WERI-Rb-1 (cell line): Measurements from ENCODE around the gene RPGRIP1L.

ENCODE experiments used
- DNase-seq: peaks from one replicate; pipeline ENCODE4 v3.0.0-alpha.2; 2020
- H3K27ac ChIP-seq: fragments of 250-450 bp; sonication (Bioruptor Pico); 2 replicates; pipeline ENCODE4 v1.5.1; 2020; ENCODE audit warnings: mild to moderate bottlenecking, moderate library complexity
- H3K27me3 ChIP-seq: fragments of 250-450 bp; sonication (Bioruptor Pico); 2 replicates; pipeline ENCODE4 v1.5.1; 2021; ENCODE audit warnings: mild to moderate bottlenecking, low read depth, moderate library complexity; ENCODE audit not compliant: insufficient read depth, severe bottlenecking
- H3K36me3 ChIP-seq: fragments of 250-450 bp; sonication (Bioruptor Pico); 2 replicates; pipeline ENCODE4 v1.5.1; 2020; ENCODE audit warnings: mild to moderate bottlenecking, moderate library complexity
- H3K4me3 ChIP-seq: 2 replicates; pipeline ENCODE4 v1.5.1; 2011; ENCODE audit warnings: low read depth, mild to moderate bottlenecking, control low read depth, low read length
- H3K9me3 ChIP-seq: fragments of 250-450 bp; sonication (Bioruptor Pico); 2 replicates; pipeline ENCODE4 v1.5.1; 2021; ENCODE audit warnings: mild to moderate bottlenecking, moderate library complexity; ENCODE audit not compliant: severe bottlenecking
- TF ChIP-seq, protein P1 (sequence below): IDR thresholded peaks from 2 replicates; pipeline ENCODE4 v1.5.1; 2011; ENCODE audit warnings: low read depth, mild to moderate bottlenecking, control low read depth, inconsistent platforms, low read length

Gene RPGRIP1L

DNA sequence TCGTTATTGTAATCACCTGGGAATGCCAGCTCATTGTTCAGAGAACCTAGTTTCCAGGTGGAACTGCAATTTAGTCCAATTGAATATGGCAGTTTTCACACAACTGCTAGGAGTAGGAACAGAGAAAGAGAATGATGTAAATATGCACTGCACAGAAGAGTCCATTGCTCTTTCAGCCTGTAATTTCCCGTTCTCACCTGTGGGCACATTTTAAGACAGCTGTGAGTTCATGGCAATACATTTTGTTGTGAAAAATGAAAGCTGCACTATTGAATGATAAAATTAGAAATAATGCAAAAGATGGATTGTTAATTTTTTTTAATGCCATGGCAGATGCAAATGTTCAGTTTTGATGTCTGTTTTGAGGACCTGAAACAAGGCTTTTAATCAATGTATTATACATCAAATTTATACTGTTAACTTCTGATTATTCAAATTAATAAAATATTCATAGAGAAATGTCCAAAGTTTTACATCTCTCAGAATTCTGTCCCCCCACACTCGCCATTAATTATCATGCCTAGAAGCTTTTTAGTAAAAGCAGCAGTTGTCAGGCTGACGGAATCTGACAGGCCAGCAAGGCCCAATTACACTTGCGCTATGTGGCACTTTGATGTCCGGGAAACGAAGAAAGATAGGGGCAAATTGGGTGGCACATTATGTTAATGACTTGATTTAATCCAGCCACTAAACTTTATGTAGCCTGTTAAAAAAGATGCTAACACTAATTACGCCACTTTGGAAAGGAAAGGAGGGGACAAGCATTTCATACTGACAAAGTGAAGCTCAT, 72.2 kb downstream of the RPGRIP1L start:
- H3K27ac ChIP-seq = no peak overlapping the region
- H3K27me3 ChIP-seq = no peaks in the 10 kb centered on the region
- no peaks in the 10 kb centered on the region for H3K9me3 ChIP-seq
- no peak overlapping the region for H3K4me3 ChIP-seq
- TF ChIP-seq, protein P1, sequence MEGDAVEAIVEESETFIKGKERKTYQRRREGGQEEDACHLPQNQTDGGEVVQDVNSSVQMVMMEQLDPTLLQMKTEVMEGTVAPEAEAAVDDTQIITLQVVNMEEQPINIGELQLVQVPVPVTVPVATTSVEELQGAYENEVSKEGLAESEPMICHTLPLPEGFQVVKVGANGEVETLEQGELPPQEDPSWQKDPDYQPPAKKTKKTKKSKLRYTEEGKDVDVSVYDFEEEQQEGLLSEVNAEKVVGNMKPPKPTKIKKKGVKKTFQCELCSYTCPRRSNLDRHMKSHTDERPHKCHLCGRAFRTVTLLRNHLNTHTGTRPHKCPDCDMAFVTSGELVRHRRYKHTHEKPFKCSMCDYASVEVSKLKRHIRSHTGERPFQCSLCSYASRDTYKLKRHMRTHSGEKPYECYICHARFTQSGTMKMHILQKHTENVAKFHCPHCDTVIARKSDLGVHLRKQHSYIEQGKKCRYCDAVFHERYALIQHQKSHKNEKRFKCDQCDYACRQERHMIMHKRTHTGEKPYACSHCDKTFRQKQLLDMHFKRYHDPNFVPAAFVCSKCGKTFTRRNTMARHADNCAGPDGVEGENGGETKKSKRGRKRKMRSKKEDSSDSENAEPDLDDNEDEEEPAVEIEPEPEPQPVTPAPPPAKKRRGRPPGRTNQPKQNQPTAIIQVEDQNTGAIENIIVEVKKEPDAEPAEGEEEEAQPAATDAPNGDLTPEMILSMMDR = no peak
- no peak for DNase-seq
- peaks cover 2% of the 10 kb centered on the region; the same call in 1 of the 2 replicates for H3K36me3 ChIP-seq

DNA sequence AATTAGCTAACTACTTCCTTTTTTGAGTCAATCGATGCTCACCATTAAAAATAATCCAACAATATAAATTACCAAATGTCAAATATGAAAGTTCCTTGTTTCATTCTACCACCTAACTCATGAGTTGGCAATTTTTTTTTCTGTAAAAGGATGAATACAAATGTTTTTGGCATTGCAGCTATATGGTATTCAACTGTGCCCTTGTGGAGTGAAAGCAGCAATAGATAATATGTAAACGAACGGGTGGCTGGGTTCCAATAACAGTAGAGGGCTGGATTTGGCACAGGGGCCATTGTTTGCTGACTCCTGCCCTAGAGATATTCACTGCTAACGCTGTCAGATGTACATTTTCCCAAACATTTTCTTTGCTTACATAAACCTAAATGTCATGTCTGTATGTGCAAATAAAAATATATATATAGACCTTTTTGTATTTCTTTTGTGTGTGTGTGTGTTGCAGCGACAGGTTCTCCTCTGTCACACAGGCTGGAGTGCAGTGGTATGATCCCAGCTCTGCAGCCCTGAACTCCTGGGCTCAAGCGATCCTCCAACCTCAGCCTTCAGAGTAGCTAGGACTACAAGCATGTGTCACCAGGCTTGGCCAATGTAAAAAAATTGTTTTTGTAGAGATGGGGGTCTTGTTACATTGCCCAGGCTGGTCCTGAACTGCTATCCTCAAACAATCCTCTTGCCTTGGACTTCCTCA, 73.9 kb downstream of the RPGRIP1L start:
- TF ChIP-seq, protein P1 = no peak
- peaks cover 3% of the 10 kb centered on the region for H3K9me3 ChIP-seq
- no peak for DNase-seq
- no peaks in the 10 kb centered on the region for H3K36me3 ChIP-seq
- H3K27me3 ChIP-seq = no peaks in the 10 kb centered on the region
- no peak overlapping the region for H3K4me3 ChIP-seq
- H3K27ac ChIP-seq = no peak overlapping the region

DNA sequence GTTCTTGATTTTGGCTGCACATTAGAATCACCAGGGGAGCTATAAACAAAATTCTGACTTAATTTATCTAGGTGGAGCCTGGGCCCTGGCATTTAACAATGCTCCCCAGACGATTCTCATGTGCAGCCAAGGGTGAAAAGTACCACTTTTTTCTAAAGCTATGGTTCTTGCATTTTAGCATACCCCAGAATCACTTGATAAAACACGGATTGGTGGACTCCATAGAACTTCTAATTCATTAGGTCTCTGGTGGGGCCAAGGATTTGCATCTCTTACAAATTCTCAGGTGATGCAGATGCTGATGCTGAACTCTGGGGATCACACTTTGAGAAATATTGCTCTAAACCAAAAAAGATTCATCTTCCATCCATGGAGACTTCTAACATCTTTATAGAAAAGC, 74.5 kb downstream of the RPGRIP1L start:
- no peak for DNase-seq
- TF ChIP-seq, protein P1 = no peak
- Histone ChIP-seq H3K27ac (no peak overlapping the region), H3K4me3 (no peak overlapping the region), H3K27me3 (no peaks in the 10 kb centered on the region), H3K9me3 (peaks cover 3% of the 10 kb centered on the region), H3K36me3 (no peaks in the 10 kb centered on the region)

DNA sequence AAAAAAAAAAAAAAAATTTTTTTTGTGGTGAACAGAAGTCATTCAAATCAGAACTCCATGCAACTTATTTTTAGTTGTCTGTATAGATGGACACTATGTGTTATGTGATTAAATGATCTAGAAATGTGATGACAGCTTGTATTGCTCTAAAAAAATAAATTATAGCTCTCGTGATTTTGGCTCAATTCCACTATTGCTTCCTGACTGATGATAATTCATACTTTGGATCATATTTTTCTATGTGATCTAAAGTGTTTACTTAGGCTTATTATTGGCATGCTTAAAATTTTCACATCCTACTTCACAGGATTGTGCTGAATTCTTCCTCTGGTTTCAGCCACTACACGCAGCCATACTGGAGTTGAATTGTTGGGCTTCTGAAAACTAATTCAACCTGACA, 76.8 kb downstream of the RPGRIP1L start:
- no peaks in the 10 kb centered on the region for H3K27me3 ChIP-seq
- no peak overlapping the region for H3K27ac ChIP-seq
- DNase-seq = no peak
- H3K36me3 ChIP-seq = no peaks in the 10 kb centered on the region
- H3K9me3 ChIP-seq = peaks cover 3% of the 10 kb centered on the region
- no peak overlapping the region for H3K4me3 ChIP-seq
- TF ChIP-seq, protein P1 = no peak

DNA sequence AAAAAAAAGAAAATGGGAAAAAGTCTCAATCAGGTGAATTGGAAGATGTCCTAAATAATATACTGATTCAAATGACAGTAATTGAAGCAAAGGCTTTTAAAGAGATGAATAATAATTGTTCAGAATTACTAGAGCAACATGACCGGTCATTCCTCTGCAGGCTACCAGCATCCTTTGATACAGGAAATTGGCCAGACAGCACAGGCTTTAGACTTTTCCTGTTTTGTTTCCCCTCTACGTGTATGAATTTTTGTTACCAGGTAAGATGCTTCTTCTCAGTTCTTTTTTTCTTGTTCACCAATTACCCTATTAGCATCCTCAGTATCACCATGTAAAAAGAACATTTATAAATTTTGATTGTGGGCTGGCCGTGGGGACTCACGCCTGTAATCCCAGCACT, 77.5 kb downstream of the RPGRIP1L start:
- Histone ChIP-seq H3K27me3 (no peaks in the 10 kb centered on the region), H3K36me3 (no peaks in the 10 kb centered on the region), H3K9me3 (peaks cover 3% of the 10 kb centered on the region), H3K4me3 (no peak overlapping the region), H3K27ac (no peak overlapping the region)
- TF ChIP-seq, protein P1 = no peak
- DNase-seq = no peak
